NB4 (cell line): Measurements from ENCODE around the gene ARFGEF2.

ENCODE experiments used
- CTCF ChIP-seq: IDR thresholded peaks from one replicate; pipeline ENCODE4 v1.5.1; 2012; ENCODE audit warnings: low read depth, low read length
- POLR2A ChIP-seq: IDR thresholded peaks from 2 replicates; pipeline ENCODE4 v1.6.1; 2011; ENCODE audit warnings: mild to moderate bottlenecking; ENCODE audit not compliant: insufficient read length; ENCODE audit errors: extremely low read depth

- no peak for TF ChIP-seq POLR2A
- no peak for TF ChIP-seq CTCF
These were observed 15.2 kb upstream of the ARFGEF2 start for GRCh38 chr20:48906221-48906877.
